Smooth muscle cell of the pulmonary artery (primary cell): ENCODE data around the gene PTTG2. TPM values are rescaled to one million over a fixed set of nuclear protein-coding genes. Genes with fewer than 3 reads are reported as not detected.

Source experiments
- total RNA-seq: library from RNA; depleted of rRNA; stranded (reverse); fragments of >200 nt; gene quantifications from 2 replicates; pipeline ENCODE4 v1.2.3, GENCODE V29; 2014

PTTG2 gene
- total RNA-seq: 0.26 TPM in 1 of 2 replicates, not detected in the other

GRCh38 chr4:37960098-37960497 lies at the start of gene PTTG2:
Gene PTTG2, plus strand, starts transcription at chr4:37960398. Its CDS starts 37 bp downstream, at chr4:37960435.

Other genes starting within 250 kb of the PTTG2 start
- 24.6 and 26.5 TPM in 2 replicates for gene PGM2, start 133.7 kb upstream of the PTTG2 start, total RNA-seq
- gene TBC1D1, start 69.3 kb upstream of the PTTG2 start, total RNA-seq: 78.5 and 86.4 TPM in 2 replicates